Stimulated activated CD8-positive, alpha-beta memory T cell treated with anti-CD3 and anti-CD28 coated beads, Interleukin-7, amount 100 ng/mL, for 48 hours (primary cell): ENCODE results near the gene VPS26B.
"Not testable (repeated sequence)": the region's sequence is repeated elsewhere in the genome, so short reads cannot be mapped to it uniquely, and the experiment has no call there.

Experiments used
- DNase-seq, 2 donors: peaks; one replicate each; pipeline ENCODE4 v3.0.0-alpha.2; 2020; ENCODE audit warnings: low read depth in 1 of 2; ENCODE audit errors: extremely low read depth in 1 of 2

The VPS26B gene

DNA sequence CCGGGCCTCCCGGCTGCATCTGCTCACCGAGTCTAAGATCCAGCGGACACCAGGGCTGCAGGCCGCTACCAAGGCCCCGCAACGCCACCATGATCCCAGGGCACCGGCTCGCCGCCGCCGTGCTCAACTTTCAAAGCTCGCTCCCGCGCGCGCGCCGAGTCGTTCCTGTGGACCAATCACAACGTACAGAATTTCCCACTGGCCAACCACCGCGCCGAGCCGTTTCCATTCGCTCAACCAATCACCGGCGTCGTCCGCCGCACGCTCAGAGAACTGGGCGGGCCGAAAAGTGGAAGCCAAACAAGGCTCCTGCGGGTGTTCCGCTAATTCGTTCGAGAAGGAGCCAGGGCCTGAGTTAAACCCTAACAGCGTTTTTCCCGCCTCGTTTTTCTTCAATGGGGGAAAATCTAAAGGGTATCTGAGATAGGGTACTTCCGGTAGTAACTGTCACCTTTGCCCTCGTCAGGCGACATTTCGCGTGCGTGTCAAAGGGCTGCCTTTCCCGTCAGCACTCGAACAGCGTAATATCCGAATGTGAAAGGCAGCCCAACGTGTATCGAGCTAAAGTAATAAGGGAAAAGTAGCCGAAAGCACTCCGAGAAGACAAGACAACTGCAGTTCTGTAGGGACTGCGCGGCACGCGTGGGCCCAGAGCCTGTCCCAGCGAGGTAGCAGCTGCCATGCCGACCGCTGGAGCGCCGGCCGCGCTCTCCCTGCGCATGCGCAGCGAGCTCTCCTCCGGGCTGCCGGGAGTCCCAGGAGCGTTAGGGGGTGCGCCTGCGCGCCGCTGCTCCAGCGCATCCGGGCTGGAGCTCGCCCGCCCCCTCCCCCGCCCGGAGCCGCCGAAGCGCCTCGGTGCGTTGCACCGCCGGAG, at the start of gene VPS26B, which contains the start of gene NCAPD3:
Gene VPS26B (plus strand): TSS at position 836 of the 874 bp plus-strand sequence. CDS start 452 bp downstream, outside the sequence.
Gene NCAPD3 (minus strand): TSS at position 132 of the 874 bp plus-strand sequence. CDS start 41 bp downstream, at position 91.
- peak; percentile 91 to 95 for DNase-seq

DNA sequence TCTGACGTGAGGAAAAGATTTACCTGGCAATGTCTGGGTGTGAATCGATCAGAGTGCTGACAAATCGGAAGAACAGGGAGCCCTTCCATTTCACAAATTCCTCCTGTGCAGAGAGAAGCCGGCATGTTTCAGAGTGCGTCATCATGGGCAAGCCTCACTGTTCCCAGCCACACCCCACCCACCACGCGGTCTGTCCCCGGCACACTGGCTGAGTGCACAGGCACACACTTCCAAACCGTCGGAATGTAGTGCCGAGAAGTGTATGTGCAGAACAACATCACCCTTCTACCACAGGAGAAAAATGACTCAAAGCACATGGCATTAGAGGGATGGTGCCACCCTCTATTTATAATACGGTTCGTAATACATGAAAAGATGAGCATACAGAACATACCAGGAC, 48.2 kb upstream of the VPS26B start:
- DNase-seq: no peak

DNA sequence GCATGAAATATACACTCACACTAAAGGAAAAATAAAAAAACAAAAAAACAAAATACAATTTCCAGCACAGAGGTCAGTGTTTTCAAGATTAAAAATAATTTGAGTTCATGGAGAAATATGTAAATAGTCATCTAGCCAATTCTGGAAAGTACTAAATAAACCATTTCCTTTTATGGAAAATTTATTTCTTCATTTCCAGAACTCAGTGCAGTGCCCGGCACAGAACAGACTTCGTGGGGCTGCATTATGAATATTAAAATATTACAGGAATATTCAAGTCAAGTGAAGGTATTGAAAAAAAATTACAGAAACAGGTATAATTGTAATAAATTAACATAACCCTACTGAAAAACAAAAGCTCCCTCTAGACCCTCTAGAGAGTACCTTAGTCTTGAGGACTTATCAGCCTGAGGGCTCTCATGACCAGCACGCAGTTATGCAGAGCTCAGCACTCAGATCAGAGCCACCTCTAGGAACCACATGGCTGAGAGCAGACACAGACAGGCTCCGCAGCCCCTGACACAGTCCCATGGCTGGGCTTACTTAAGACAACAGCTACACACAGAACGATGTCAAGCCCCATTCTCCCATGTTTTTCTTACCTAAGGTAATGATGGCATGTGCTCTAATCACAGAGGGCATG, 46.3 kb upstream of the VPS26B start:
- DNase-seq: no peak

DNA sequence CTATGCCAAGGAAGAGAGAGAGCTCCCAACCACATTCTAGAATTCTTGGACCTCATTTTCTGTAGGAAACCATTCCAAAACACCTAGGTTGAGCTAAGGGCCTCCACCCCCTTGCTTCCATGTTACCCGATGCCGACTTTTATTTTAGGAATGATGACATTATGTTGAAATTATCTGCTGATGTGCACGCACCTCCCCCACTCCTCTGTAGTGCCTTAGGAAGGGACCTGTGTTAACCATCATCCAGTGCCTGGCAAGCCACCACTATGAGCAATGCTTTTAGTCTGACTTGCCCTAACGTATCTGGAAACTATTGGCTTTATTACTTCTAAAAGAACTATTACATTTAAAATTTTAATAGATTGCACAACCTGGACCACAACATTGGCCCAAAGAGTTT, 42.8 kb upstream of the VPS26B start:
- DNase-seq: no peak

DNA sequence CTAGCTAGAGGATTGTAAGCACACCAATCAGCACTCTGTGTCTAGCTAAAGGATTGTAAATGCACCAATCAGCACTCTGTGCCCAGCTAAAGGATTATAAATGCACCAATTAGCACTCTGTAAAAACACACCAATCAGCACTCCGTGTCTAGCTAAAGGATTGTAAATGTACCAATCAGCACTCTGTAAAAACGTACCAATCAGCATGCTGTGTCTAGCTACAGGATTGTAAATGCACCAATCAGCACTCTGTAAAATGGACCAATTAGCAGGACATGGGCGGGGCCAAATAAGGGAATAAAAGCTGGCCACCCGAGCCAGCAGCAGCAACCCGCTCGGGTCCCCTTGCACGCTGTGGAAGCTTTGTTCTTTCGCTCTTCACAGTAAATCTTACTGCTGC, 36.4 kb upstream of the VPS26B start:
- not testable (repeated sequence) for DNase-seq

DNA sequence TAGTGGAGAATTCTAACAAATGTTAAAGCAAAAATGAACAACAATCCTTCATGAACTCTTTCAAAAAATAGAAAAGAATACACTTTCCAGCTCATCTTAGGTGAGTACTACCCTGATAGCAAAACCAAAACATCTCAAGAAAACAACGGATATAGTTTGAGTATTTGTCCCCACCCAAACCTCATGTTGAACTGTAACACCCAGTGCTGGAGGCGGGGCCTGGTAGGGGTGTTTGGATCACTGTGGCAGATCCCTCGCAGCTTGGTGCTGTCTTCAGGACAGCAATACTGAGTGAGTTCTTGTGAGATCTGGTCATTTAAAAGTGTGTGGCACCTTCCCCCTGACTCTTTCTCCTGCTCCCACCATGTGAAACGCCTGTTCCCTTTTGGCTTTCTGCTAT, 27.7 kb upstream of the VPS26B start:
- no peak for DNase-seq

DNA sequence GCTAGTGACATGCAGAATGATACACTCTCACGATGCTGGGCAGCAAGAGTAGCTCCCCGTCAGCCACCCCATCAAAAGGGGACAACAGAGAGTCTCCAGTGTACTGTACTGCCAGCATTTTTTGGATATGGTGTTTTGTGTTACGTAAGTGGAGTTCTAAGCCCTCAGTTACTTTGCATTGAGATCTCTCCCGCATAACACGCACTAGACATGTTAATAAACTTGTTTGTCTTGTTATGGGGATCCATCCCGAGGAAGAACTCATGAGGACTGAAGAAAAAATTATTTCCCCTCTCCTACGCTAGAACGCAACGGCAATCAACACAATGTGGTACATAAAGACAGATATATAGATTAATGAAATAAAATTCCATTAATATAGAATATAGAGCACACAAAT, 24.9 kb upstream of the VPS26B start:
- DNase-seq: no peak

DNA sequence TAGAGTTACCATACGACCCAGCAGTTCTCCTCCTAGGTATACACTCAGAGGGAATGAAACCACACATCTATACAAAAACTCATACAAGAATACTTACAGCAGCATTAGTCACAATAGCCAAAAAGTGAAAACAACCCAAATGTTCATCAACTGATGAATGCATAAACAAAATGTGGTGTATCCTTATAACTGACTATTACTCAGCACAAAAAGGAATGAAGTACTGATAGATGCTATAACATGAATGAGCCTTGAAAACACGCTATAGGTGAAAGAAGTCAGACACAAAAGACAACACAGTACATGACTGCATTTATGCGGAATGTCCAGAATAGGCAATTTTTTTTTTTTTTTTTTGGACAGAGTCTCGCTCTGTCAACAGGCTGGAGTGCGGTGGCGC, 23.8 kb upstream of the VPS26B start:
- no peak for DNase-seq

DNA sequence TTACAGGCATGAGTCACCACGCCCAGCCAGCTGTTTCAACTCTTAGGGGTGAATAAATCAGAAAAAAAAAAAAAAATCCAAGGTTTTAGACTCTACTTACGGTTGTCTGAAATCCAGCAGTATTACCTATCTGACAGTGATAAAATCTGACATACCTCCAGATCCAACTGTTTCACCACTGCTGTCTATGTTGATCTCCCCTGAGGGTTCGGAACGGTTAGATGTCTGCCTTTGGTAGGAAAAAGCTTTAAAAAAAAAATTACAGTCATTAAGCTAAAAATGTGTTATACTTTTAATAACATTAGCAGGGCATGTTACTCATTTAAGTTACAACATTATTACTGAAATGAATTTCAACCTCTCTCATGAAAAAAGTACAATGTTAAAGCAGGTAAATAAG, 21.8 kb upstream of the VPS26B start:
- DNase-seq: no peak

DNA sequence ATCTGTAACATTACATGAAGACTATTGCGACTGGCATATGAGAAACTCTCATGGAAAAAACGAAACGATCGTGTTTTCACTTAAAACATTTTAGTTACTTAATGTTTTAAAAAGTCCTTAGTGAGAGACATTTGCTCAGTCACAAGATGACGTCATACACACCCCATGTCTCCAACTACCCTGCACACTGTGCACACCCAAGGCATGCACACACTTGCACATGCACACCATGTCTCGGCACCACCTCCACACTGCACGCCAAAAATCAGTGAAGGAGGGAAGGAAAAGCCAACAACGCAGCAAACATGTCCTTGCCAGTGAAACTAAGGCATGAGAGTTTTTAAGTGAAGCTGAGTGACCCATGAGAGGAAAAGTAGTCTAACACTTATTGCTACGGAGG, 18.7 kb upstream of the VPS26B start:
- DNase-seq: no peak

DNA sequence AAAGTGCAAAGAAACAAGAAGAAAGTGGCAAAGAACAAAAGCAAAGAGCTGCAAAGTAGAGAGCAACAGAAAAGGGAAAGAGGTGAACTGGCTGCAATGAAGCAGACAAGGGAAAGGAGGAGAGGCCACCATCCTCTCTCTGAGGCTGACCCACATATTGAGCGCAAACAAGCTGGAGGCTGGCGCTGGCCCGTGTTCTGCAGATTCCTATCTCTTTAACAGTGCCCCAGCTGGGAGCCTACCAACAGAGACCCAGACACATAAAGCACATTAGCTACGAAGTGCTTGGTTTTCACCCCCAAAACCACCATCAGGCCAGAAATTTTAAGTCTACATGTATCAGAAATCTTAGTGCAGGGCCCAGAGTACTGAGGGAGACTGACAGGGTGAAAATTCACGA, 18.3 kb upstream of the VPS26B start:
- DNase-seq: no peak

DNA sequence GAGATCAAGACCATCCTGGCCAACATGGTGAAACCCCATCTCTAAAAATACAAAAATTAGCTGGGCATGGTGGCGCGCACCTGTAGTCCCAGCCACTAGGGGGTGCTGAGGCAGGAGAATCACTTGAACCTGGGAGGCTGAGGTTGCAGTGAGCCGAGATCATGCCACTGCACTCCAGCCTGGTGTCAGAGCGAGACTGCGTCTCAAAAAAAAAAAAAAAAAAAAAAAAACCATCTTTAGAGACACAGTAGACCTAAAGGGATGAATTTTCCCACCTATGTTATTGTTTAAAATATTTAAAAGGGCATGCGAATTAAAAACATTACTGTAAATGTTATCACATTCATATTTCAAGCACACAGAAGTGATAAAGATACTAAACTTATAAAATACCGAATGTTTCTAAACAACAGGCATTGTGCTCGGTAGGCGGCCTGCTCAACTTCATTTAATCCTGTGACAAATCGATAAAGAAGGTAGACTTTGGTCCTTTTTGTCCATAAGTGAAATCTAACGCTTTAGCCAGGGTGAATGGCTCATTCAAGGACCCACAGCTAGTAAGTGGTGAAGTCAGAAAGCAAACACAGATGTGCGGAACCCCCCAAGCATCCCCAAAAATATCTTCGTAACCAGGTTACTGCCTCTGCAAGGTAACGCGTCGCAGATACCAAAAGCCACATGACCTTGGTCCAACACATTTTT, 16.8 kb upstream of the VPS26B start:
- peak in 1 of 2 donors; percentile 42 for DNase-seq

DNA sequence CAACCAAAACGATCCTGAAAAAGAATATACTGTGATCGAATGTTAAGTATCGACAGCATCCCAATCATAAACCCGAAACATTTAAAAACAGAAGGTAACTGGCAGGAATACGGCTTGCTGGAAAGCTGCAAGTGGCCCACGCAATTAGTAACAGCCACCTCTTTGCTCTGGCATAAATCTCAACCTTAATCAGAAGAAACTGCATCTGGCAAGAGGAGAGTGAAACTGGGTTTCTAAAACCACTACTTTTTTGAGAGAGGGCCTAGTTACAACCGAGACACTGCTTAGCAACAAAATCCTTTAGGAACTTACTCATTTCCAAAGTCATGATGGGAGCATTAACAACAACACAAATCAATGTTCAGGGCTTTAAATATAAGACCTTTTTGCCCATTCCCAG, 8.6 kb upstream of the VPS26B start:
- no peak for DNase-seq

DNA sequence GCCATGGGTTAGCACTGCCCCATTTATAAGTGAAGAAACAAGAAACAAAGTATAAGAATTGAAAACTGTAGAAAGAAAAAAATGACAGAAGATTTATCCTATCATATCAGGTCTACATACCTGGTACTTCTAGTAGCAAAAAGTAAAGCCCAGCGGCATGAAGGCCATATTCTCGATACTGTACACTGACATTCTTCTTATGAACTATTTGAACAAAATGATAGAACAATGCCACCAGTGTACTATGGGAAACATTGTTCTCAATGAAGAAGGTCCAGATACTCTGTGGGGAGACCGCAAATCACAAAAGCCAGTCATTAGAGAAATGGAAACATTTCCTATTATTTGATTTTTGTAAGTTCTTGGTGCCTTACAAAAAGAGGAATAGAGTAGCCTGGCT, 7.7 kb upstream of the VPS26B start:
- DNase-seq: no peak

DNA sequence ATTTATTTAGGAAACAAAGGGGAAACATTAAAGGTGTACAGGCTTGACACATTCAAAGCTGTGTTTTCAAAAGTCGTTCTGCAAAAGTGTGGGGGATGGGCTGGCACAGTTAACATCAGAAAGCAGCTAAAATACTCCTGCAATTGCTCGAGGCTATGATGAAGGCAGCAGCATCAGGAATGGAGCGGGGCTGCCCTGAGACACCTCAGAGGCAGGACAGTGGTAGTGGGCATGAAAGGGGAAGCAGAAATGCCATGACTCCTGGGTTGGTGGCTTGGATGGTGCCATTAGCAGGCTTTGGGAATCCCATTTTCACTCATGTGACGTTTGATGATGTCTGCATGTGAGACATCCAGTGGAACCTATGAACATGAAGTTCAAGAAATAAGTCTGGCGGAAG, 1.4 kb upstream of the VPS26B start:
- no peak for DNase-seq

DNA sequence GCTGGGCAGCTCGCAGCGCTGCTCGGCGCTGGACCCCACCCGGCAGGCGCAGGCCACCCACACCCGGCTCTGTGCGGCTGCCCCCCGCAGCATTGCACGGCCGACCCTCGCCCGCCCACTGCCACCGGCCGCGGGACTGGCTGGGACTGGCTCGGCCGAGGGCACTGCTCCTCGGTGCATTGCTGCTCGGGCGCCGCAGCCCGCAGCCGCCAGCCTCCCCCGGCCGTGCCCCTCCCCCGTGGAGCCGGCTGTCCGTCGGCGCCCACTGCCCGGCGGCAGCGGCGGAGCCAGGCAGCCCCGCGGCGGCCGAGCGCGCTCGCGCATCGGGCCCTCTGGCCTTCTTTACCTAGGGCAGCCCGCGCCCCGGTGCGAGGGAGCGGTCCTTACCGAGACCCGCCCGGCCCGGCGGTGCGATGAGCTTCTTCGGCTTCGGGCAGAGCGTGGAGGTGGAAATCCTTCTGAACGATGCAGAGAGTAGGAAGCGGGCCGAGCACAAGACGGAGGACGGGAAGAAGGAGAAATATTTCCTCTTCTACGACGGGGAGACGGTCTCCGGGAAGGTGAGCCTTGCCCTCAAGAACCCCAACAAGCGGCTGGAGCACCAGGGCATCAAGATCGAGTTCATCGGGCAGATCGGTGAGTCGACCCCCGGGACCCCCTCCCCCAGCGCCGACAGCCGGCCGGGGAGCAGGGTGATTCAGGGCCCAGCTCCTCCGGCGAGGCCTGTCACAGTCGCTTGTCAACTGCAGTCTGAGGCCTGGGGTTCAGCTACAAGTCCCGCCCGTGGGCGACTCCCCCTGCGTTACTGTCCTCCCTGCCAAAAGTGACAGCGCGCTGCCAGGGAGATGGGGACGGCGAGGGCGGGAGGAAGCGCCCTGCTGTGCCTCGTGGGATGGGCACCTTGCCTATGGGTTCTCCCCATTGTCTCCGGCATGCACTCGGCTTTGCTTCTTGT, 516 bp downstream of the VPS26B start:
- peak; percentile 25 to 52 for DNase-seq

DNA sequence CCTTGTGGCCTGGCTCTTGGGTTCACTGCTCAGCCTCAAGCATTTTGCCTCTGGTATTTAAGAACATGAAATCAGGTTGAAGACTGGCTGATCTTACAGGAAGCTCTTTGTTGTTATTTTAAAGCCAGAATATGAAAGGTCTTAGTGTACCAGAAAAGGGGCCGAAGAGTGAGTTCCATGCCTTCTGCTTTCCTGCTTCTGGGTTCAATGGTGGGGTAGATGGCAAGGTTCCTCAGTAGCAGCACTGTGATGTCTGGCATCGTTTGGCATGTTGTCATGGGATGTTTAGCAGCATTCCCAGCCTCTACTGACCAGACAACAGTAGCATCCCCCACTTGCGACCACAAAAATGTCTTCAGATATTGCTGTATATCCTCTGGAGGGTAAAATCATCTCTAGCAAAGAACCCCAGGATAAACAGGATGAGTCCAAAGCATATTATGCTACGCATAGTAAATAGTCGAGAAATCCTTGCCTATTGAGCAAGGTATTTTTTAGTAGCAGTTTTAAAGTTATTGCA, 2.4 kb downstream of the VPS26B start:
- no peak for DNase-seq

DNA sequence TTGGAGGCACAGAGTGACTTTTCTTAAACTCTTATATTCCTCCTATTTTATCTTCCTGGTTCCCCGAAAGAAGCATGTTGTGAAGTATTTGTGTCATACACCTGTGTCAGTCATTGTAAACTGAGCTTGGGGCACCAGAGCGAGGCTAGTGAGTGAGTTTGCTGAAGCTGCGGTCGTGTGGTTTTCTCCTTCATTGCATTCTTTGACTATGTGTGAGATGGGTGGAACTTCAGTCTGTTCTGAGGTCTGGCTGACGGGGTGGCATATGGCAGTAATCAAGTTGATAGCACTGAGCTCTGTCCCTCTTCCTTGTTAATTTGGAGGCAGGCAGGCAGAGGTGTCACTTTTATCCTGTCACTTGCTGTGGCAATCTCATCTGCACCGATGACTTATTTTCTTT, 4.2 kb downstream of the VPS26B start:
- DNase-seq: peak in 1 of 2 donors; percentile 27

DNA sequence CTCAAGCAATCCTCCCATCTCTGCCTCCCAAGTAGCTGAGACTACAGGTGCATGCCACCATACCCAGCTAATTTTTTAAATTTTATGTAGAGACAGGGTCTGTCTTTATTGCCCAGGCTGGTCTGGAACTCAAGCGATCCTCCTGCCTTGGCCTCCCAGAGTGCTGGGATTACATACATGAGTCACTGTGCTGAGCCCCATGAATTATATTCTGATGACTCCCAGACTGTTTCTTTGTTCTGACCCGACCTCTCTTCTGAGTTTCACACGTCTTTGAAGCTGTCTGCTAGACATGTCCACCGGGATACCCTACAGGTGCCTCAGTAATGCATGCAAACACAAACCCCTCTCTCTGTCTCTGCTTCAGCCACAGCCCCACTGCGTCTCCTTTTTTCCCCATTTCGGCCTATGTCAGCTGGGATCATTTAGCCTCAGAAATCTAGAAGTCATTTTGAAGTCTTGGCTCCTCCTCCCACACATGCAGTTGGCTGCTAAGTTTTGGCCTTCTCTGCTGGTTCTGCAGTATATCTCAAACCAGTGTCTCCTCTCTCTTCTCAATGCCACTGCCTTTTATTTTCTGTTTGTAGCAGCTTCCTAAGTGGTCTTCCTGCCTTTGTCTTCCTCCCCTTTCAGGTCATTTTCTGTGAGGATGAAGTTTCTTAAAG, 4.8 kb downstream of the VPS26B start:
- no peak for DNase-seq

DNA sequence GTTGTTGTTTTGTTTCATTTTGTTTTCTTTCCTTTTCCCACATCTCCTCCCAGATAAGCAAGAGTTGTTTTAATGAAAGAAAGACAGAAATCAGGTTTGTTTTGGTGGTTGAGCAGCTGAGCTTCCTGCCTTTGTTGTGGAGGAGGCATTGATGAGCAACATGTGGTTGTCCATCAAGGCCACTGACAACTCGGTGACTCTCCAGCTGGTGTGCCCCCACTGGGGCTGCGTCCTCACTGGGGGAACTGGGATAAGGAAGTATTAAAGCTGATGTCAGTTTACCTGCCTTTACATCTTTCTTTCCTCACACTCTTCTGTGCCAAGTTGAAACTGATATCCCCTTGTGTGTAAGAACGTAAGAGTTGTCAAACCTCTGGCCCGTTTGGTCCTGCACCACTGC, 5.9 kb downstream of the VPS26B start:
- no peak for DNase-seq
